GM13976 (cell line): ENCODE data around the gene PRG3.

ENCODE experiments used
- DNase-seq: peaks from one replicate; pipeline ENCODE4 v3.0.0; 2012; ENCODE audit warnings: low spot score
- in situ Hi-C: fragments of 300-500 bp; cut with MboI; formaldehyde crosslinking; loops from one replicate; pipeline ENCODE4 v1.12.0; 2022; ENCODE audit warnings: low sequenced_read_pairs, mixed read lengths, inconsistent platforms; ENCODE audit not compliant: unreplicated experiment
- TF ChIP-seq, protein P1 (sequence below): IDR thresholded peaks from 2 replicates; pipeline ENCODE4 v1.5.1; 2012; ENCODE audit warnings: borderline replicate concordance, mild to moderate bottlenecking; ENCODE audit not compliant: insufficient read depth; ENCODE audit errors: extremely low read depth, missing control alignments, control extremely low read depth

The PRG3 gene

DNA sequence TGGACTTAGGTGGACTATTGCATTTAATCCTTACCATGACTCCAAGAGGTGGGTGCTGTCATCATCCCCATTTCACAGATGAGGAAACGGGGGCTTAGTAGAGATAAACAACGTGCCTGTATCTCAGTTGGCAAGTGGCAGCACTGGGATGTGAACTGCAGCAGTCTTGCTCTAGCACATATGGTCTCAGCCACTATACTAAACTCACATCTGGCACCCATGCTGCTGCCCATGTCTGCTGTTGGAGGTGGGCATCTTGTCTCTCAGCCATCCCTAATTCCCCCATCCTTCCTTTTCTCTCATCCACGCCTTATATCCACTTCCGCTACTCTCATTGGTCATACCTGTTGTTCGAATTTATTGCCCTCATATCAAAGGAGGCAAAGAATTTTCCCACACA, 3.8 kb downstream of the PRG3 start:
- DNase-seq: no peak
- TF ChIP-seq, protein P1, sequence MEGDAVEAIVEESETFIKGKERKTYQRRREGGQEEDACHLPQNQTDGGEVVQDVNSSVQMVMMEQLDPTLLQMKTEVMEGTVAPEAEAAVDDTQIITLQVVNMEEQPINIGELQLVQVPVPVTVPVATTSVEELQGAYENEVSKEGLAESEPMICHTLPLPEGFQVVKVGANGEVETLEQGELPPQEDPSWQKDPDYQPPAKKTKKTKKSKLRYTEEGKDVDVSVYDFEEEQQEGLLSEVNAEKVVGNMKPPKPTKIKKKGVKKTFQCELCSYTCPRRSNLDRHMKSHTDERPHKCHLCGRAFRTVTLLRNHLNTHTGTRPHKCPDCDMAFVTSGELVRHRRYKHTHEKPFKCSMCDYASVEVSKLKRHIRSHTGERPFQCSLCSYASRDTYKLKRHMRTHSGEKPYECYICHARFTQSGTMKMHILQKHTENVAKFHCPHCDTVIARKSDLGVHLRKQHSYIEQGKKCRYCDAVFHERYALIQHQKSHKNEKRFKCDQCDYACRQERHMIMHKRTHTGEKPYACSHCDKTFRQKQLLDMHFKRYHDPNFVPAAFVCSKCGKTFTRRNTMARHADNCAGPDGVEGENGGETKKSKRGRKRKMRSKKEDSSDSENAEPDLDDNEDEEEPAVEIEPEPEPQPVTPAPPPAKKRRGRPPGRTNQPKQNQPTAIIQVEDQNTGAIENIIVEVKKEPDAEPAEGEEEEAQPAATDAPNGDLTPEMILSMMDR: no peak
- in situ Hi-C loops: no loop called here

DNA sequence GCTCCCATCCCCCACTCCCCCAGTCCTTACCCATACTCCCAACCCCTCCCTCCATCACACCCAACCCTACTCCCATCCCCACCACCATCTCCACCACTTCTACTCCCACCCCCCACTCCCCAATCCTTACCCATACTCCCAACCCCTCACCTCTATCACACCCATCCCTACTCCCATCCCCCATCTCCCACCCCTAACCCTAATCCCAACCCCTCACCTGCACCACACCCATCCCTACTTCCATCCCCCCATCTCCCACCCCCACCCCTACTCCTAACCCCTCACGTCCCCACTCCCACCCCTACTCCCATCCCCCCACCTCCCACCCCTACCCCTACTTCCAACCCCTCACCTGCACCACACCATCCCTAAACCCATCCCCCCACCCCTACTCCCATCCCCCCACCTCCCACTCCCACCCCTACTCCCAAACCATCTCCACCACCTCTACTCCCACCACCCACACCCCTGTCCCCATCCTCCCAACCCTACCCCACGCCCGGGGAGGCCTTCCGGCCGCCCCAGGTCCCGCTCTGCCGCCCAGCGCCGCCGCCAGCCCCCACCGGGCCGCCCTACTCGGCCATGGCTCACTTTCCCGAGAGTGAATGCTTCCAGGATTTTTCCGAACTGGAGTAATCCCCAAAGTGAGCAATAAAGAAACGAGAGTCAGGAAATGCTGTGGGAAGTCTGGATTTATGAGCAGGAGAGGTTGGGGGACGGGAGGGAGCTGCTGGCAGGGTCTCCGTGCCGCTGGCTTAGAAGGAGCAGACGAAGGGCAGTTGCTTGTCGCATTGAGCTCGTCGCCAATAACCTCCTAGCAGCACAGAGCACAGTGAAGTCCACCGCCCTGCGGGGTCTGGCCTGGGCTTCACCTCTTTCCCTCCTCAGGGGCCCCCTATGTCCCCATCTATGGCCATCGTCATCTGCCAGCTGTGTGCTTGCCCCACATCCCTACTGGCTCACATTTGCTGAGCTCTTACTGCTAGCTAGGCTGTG, 4.6 kb downstream of the PRG3 start:
- no peak for DNase-seq
- in situ Hi-C loops: no loop called here
- TF ChIP-seq, protein P1: no peak

DNA sequence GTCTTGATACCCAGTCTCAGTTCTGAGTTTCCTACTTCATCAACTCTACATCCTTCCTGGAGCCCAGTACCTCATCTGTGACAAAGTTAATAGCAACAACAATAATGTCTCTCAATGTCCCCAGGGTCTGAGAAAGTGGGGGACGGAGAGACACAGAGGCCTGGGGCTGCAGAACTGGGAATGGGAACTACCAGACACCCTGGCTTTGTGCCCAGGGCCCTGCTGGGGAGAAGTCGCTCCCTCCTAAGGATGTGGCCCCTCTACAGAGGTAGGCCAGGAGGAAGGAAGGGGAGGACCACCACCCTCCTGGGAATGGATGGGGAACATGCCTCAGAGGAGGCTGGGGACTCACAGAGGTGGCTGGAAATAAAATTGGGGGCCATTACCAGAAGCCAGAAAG, 5.5 kb downstream of the PRG3 start:
- TF ChIP-seq, protein P1: no peak
- in situ Hi-C loops: no loop called here
- DNase-seq: no peak

DNA sequence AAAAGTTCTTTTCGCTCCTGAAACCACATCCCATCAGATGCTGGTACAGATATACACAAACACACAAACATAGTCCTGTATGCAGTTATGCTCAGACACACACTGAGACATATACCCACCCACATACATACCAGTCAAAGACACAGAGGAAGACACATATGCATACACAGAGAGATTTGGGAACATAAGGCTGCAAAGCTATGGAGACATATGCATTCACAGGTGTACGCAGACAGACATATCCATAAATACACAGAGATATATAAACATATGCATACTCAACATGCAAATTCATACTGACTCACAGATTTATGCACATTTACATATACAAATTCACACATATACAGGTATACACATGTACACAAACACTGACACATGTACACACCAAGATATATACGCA, 6.0 kb downstream of the PRG3 start:
- no peak for DNase-seq
- TF ChIP-seq, protein P1: no peak
- in situ Hi-C loops: no loop called here

DNA sequence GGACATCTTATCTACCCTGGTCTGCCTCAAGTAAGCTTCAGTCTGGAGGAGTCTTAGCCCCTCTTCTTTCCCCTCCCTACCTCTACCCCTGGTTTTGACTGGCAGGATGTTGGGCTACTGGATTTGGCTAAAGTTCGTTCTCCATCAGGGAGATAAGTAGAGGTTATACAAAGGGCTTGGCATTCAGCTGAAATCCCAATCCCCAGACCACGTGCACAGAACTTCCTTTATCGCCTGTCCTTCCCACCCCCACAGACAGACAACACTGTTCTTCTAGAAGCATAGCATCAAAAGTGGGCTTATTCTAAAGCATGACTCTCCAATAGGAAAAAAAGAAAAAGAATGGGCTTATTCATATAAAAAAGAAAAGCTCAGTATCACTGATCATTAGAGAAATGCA, 7.8 kb downstream of the PRG3 start:
- in situ Hi-C loops: no loop called here
- TF ChIP-seq, protein P1: no peak
- no peak for DNase-seq

DNA sequence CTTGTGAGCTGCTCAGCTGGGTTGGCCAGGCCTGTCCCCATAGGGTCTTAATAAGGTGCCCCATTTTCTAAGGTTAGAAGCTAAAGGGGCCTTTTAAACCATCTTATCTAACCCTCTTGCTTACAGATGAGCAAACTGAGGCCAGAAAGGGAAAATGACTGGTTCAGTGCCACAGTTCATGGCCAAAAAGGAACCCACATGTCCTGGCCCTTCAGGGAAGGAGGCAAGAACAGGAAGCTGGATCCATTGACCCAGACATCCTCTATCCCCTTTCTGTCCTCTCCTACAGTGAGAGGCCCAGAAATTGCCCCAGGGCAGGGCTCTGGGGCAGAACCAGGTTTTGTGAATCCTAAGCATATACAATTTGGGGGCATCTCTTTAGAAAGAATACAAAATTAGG, 10.0 kb downstream of the PRG3 start:
- TF ChIP-seq, protein P1: no peak
- no peak for DNase-seq
- in situ Hi-C loops: no loop called here
